ENCODE data around the gene GPR61. TPM values are rescaled to one million over a fixed set of nuclear protein-coding genes. Genes with fewer than 3 reads are reported as not detected.

The GPR61 gene
- total RNA-seq, 1 donor from 2014 or later: 0.20 TPM

- intact Hi-C loops (cut with micrococcal nuclease): no loop called here
These were observed 31.4 kb upstream of the GPR61 start for GRCh38 chr1:109508001-109508872.

- intact Hi-C loops (cut with micrococcal nuclease): loop anchor here (1.0 kb wide), 1 partner anchor 15 kb away; the partner anchor contains the start of gene CYB561D1
These were observed 30.8 kb upstream of the GPR61 start for GRCh38 chr1:109508873-109509175.

- intact Hi-C loops (cut with micrococcal nuclease): loop anchor here (1.0 kb wide), 1 partner anchor 15 kb away; the partner anchor contains the start of gene CYB561D1
These were observed 30.2 kb upstream of the GPR61 start, which contains the start of gene AMIGO1 for GRCh38 chr1:109509176-109510134. AMIGO1 (minus strand) TSS chr1:109509727; CDS start chr1:109508912, 815 bp downstream.

- intact Hi-C loops (cut with micrococcal nuclease): no loop called here
These were observed 26.5 kb upstream of the GPR61 start for GRCh38 chr1:109513110-109513710.

- intact Hi-C loops (cut with micrococcal nuclease): no loop called here
These were observed 24.8 kb upstream of the GPR61 start for GRCh38 chr1:109514846-109515245.

GRCh38 chr1:109516872-109517271 is 22.8 kb upstream of the GPR61 start:
- intact Hi-C loops (cut with micrococcal nuclease): no loop called here

- intact Hi-C loops (cut with micrococcal nuclease): no loop called here
These were observed 22.3 kb upstream of the GPR61 start for GRCh38 chr1:109517337-109517736.

GRCh38 chr1:109521002-109521951 is 18.4 kb upstream of the GPR61 start:
- intact Hi-C loops (cut with micrococcal nuclease): no loop called here

- intact Hi-C loops (cut with micrococcal nuclease): no loop called here
These were observed 17.6 kb upstream of the GPR61 start for GRCh38 chr1:109522026-109522425.

- intact Hi-C loops (cut with micrococcal nuclease): no loop called here
These were observed 16.0 kb upstream of the GPR61 start for GRCh38 chr1:109523706-109524105.

- intact Hi-C loops (cut with micrococcal nuclease): no loop called here
These were observed 12.4 kb upstream of the GPR61 start for GRCh38 chr1:109527098-109527811.

- intact Hi-C loops (cut with micrococcal nuclease): no loop called here
These were observed 11.6 kb upstream of the GPR61 start for GRCh38 chr1:109527846-109528695.

GRCh38 chr1:109528712-109529111 is 11.0 kb upstream of the GPR61 start:
- intact Hi-C loops (cut with micrococcal nuclease): no loop called here

GRCh38 chr1:109529881-109530456 is 9.7 kb upstream of the GPR61 start:
- intact Hi-C loops (cut with micrococcal nuclease): no loop called here

GRCh38 chr1:109530457-109531087 is 9.1 kb upstream of the GPR61 start:
- intact Hi-C loops (cut with micrococcal nuclease): no loop called here

GRCh38 chr1:109531380-109531779 is 8.3 kb upstream of the GPR61 start:
- intact Hi-C loops (cut with micrococcal nuclease): no loop called here

- intact Hi-C loops (cut with micrococcal nuclease): loop anchor here (1.0 to 2.0 kb wide), 7 partner anchors 34 to 269 kb away; partner anchors contain the start of genes CYB561D1 and PSMA5
These were observed 7.8 kb upstream of the GPR61 start for GRCh38 chr1:109531826-109532364.

All from T-helper 2 cell treated with Interferon-gamma antibody and Interleukin-4, amounts not matched to agents 100 ng/mL and 5 ng/mL, for 36 hours (primary cell).